H9 (cell line): ENCODE data around the gene SYNGR2. TPM values are rescaled to one million over a fixed set of nuclear protein-coding genes. Genes with fewer than 3 reads are reported as not detected.

Experiments
- DNase-seq: peaks from one replicate; pipeline ENCODE4 v3.0.0-alpha.2; 2017
- H2AFZ ChIP-seq: one replicate; pipeline ENCODE4 v1.6.1; 2013; ENCODE audit warnings: mild to moderate bottlenecking, low read length, control low read depth, moderate library complexity
- H2AK5ac ChIP-seq: 2 replicates; pipeline ENCODE4 v1.6.1; 2013; ENCODE audit warnings: low read length, control low read depth, mixed read lengths; ENCODE audit not compliant: insufficient read length
- H2BK120ac ChIP-seq: one replicate; pipeline ENCODE4 v1.6.1; 2013; ENCODE audit warnings: low read depth, mild to moderate bottlenecking, low read length, control low read depth, inconsistent platforms; ENCODE audit not compliant: poor library complexity, severe bottlenecking
- H2BK12ac ChIP-seq: 2 replicates; pipeline ENCODE4 v1.6.1; 2013; ENCODE audit warnings: low read length, control low read depth, mixed read lengths, low read depth; ENCODE audit not compliant: insufficient read length
- H2BK15ac ChIP-seq: 2 replicates; pipeline ENCODE4 v1.6.1; 2013; ENCODE audit warnings: low read depth, low read length, control low read depth
- H2BK20ac ChIP-seq: one replicate; pipeline ENCODE4 v1.6.1; 2013; ENCODE audit warnings: low read depth, mild to moderate bottlenecking, low read length, control low read depth, inconsistent platforms; ENCODE audit not compliant: poor library complexity, severe bottlenecking
- H2BK5ac ChIP-seq: 2 replicates; pipeline ENCODE4 v1.6.1; 2013; ENCODE audit warnings: low read length, control low read depth, mixed read lengths; ENCODE audit not compliant: insufficient read length
- H3K14ac ChIP-seq: 2 replicates; pipeline ENCODE4 v1.6.1; 2013; ENCODE audit warnings: low read length, control low read depth; ENCODE audit not compliant: insufficient read depth
- H3K18ac ChIP-seq: 2 replicates; pipeline ENCODE4 v1.6.1; 2013; ENCODE audit warnings: low read depth, mild to moderate bottlenecking, mixed read lengths, low read length, control low read depth; ENCODE audit not compliant: insufficient read length
- H3K23ac ChIP-seq: 2 replicates; pipeline ENCODE4 v1.6.1; 2013; ENCODE audit warnings: low read length, control low read depth, mixed read lengths, low read depth; ENCODE audit not compliant: insufficient read length
- H3K23me2 ChIP-seq: 2 replicates; pipeline ENCODE4 v1.6.1; 2013; ENCODE audit warnings: low read depth, mild to moderate bottlenecking, mixed read lengths, low read length, control low read depth; ENCODE audit not compliant: insufficient read length, poor library complexity, severe bottlenecking
- H3K27ac ChIP-seq: 2 replicates; pipeline ENCODE4 v1.5.1; 2013; ENCODE audit warnings: low read length, control low read depth, mixed read lengths, low read depth; ENCODE audit not compliant: insufficient read length
- H3K27me3 ChIP-seq: 2 replicates; pipeline ENCODE4 v1.6.1; 2013; ENCODE audit warnings: low read length, control low read depth, inconsistent platforms; ENCODE audit not compliant: insufficient read depth
- H3K4ac ChIP-seq: 2 replicates; pipeline ENCODE4 v1.6.1; 2013; ENCODE audit warnings: low read depth, mild to moderate bottlenecking, control low read depth, inconsistent platforms, low read length, moderate library complexity
- H3K4me1 ChIP-seq: 2 replicates; pipeline ENCODE4 v1.6.1; 2013; ENCODE audit warnings: low read length, control low read depth, inconsistent platforms; ENCODE audit not compliant: insufficient read depth
- H3K4me2 ChIP-seq: 2 replicates; pipeline ENCODE4 v1.6.1; 2013; ENCODE audit warnings: low read length, control low read depth, mixed read lengths; ENCODE audit not compliant: insufficient read length, insufficient read depth
- H3K56ac ChIP-seq: 2 replicates; pipeline ENCODE4 v1.6.1; 2013; ENCODE audit warnings: low read depth, mild to moderate bottlenecking, mixed read lengths, low read length, control low read depth; ENCODE audit not compliant: insufficient read length
- H3K79me1 ChIP-seq: 2 replicates; pipeline ENCODE4 v1.6.1; 2013; ENCODE audit warnings: low read depth, mild to moderate bottlenecking, moderate library complexity, low read length, control low read depth, inconsistent platforms; ENCODE audit not compliant: insufficient read depth, poor library complexity, severe bottlenecking
- H3K79me2 ChIP-seq: 2 replicates; pipeline ENCODE4 v1.6.1; 2013; ENCODE audit warnings: low read length, control low read depth, inconsistent platforms; ENCODE audit not compliant: insufficient read depth
- H3K9ac ChIP-seq: 2 replicates; pipeline ENCODE4 v1.6.1; 2013; ENCODE audit warnings: low read length, control low read depth, mixed read lengths; ENCODE audit not compliant: insufficient read length; ENCODE audit errors: extremely low read depth
- H3K9me3 ChIP-seq: one replicate; pipeline ENCODE4 v1.6.1; 2013; ENCODE audit warnings: low read depth, low read length, inconsistent platforms; ENCODE audit not compliant: control insufficient read depth
- H3T11ph ChIP-seq: one replicate; pipeline ENCODE4 v1.6.1; 2013; ENCODE audit warnings: mild to moderate bottlenecking, low read length, control low read depth, inconsistent platforms
- H4K20me1 ChIP-seq: one replicate; pipeline ENCODE4 v1.6.1; 2013; ENCODE audit not compliant: control insufficient read depth, insufficient read length, insufficient read depth
- H4K5ac ChIP-seq: 2 replicates; pipeline ENCODE4 v1.6.1; 2013; ENCODE audit warnings: low read depth, mild to moderate bottlenecking, mixed read lengths, low read length, control low read depth; ENCODE audit not compliant: insufficient read length
- H4K8ac ChIP-seq: replicated peaks from 2 replicates; pipeline ENCODE4 v1.6.1; 2013; ENCODE audit warnings: low read length, control low read depth, mixed read lengths, low read depth; ENCODE audit not compliant: insufficient read length
- H4K91ac ChIP-seq: 2 replicates; pipeline ENCODE4 v1.6.1; 2013; ENCODE audit warnings: low read depth, mild to moderate bottlenecking, moderate library complexity, mixed read lengths, low read length, control low read depth; ENCODE audit not compliant: insufficient read length
- H3K27ac Mint-ChIP-seq, 3 experiments: 2 replicates in 2 of 3; 3 replicates in 1 of 3; pipeline ENCODE4 v1.8.0; 2020 to 2021; ENCODE audit warnings: mixed read lengths in 3 of 3, mild to moderate bottlenecking in 1 of 3, moderate library complexity in 1 of 3
- H3K27me3 Mint-ChIP-seq: 2 replicates; pipeline ENCODE4 v1.8.0; 2021; ENCODE audit warnings: low read depth, mild to moderate bottlenecking, moderate library complexity, mixed read lengths
- H3K36me3 Mint-ChIP-seq, 3 experiments: 2 replicates in 2 of 3; 3 replicates in 1 of 3; pipeline ENCODE4 v1.8.0; 2020 to 2021; ENCODE audit warnings: low read depth in 3 of 3, mixed read lengths in 3 of 3; ENCODE audit not compliant: insufficient read depth in 1 of 3
- H3K4me1 Mint-ChIP-seq, 2 experiments: 2 replicates each; pipeline ENCODE4 v1.8.0; 2020; ENCODE audit warnings: mixed read lengths in 2 of 2
- H3K4me3 Mint-ChIP-seq, 2 experiments: 2 replicates in 1 of 2; 3 replicates in 1 of 2; pipeline ENCODE4 v1.8.0; 2020 to 2021; ENCODE audit warnings: mild to moderate bottlenecking in 2 of 2, mixed read lengths in 2 of 2, moderate library complexity in 1 of 2
- H3K9me3 Mint-ChIP-seq, 2 experiments: 2 replicates in 1 of 2; 3 replicates in 1 of 2; pipeline ENCODE4 v1.8.0; 2020; ENCODE audit warnings: mild to moderate bottlenecking in 2 of 2, mixed read lengths in 2 of 2, moderate library complexity in 1 of 2
- WGBS: extraction: QIAGEN DNeasy Blood & Tissue Kit; methylation state at CpG from one replicate; pipeline ENCODE4 v1.1.7; 2013; ENCODE audit warnings: missing lambda C conversion rate, low lambda C conversion rate, mixed read lengths; ENCODE audit not compliant: insufficient read length; ENCODE audit errors: extremely low coverage; 5-methylcytosine and 5-hydroxymethylcytosine counted together
- total RNA-seq: library from RNA; stranded (reverse); gene quantifications from 2 replicates; pipeline ENCODE4 v1.2.1, GENCODE V29; 2021
- TF ChIP-seq, protein P1 (sequence below): fragments of 200-600 bp; sonication (generic); conservative IDR thresholded peaks from 3 replicates; pipeline ENCODE4 v1.8.0; 2021; ENCODE audit warnings: antibody characterized with exemption, mild to moderate bottlenecking

Gene SYNGR2
- total RNA-seq, 1 experiment from 2014 or later: 41.0 TPM

DNA sequence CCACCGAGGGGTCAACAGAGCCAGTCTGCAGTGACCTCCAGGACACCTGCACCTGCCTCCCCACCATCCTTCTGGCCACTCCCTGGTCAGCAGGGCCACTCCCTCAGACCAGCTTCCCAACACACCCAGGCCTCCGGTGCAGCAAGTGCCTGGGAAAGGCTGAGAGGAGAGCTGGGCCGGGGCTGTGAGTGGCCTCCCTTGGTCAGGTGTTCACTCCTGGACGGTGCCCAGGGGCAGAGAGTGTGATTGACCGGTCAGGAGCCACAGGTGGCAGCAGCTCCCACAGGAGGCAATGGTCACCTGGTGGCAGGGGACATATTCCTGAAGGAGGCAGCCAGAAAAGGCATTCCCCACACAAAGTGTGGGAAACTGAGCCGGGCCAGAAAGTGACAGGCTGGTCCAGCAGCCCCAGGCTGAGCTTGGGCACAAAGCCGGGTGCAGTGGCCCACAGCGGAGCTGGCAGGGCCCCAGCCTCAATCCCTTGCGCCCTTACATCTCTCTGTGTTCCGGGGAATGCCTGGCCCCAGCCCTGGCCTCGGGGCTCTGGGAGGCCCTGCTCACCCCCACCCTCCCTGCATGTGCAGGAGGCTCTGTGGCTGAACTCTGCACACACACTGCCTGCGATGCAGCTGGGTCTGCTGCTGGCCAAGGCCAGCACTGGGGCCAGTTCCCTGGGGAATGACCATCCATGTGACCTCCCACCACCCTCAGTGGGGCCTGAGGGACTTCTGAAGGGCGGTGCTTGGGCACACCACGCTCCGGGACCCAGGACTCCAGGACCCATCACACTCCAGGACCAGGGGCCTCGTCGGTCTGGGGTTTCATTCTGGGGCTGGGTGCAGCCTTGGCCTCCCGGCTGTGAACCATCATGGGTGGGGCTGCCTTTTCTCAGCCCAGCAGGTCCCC, 23.4 kb upstream of the SYNGR2 start:
- no peak overlapping the region for H2AFZ ChIP-seq
- no peaks in the 10 kb centered on the region for H3K4me1 ChIP-seq
- no peak overlapping the region for H3T11ph ChIP-seq
- H2AK5ac ChIP-seq: no peak overlapping the region
- H3K27ac ChIP-seq: no peak overlapping the region
- H4K20me1 ChIP-seq: no peaks in the 10 kb centered on the region
- no peaks in the 10 kb centered on the region for H3K36me3 Mint-ChIP-seq
- H3K14ac ChIP-seq: no peak overlapping the region; the same call in 1 of the 2 replicates
- H3K79me1 ChIP-seq: no peaks in the 10 kb centered on the region
- peaks cover 2% of the 10 kb centered on the region; the same call in 1 of the 2 replicates for H3K27me3 Mint-ChIP-seq
- no peak overlapping the region for H3K23ac ChIP-seq
- TF ChIP-seq, protein P1, sequence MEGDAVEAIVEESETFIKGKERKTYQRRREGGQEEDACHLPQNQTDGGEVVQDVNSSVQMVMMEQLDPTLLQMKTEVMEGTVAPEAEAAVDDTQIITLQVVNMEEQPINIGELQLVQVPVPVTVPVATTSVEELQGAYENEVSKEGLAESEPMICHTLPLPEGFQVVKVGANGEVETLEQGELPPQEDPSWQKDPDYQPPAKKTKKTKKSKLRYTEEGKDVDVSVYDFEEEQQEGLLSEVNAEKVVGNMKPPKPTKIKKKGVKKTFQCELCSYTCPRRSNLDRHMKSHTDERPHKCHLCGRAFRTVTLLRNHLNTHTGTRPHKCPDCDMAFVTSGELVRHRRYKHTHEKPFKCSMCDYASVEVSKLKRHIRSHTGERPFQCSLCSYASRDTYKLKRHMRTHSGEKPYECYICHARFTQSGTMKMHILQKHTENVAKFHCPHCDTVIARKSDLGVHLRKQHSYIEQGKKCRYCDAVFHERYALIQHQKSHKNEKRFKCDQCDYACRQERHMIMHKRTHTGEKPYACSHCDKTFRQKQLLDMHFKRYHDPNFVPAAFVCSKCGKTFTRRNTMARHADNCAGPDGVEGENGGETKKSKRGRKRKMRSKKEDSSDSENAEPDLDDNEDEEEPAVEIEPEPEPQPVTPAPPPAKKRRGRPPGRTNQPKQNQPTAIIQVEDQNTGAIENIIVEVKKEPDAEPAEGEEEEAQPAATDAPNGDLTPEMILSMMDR: no peak
- H3K9me3 Mint-ChIP-seq: no peaks in the 10 kb centered on the region
- no peak overlapping the region for H2BK120ac ChIP-seq
- H3K4me2 ChIP-seq: no peak overlapping the region
- no peak overlapping the region for H3K4ac ChIP-seq
- H4K91ac ChIP-seq: no peak overlapping the region
- no peak overlapping the region for H3K56ac ChIP-seq
- no peak for DNase-seq
- H3K79me2 ChIP-seq: no peaks in the 10 kb centered on the region
- H3K4me3 Mint-ChIP-seq: no peak overlapping the region
- no peak overlapping the region for H2BK5ac ChIP-seq
- H3K4me1 Mint-ChIP-seq: peaks cover 3 to 9% of the 10 kb centered on the region in 2 experiments; a peak in 2 of 4 replicates
- no peak overlapping the region for H2BK12ac ChIP-seq
- H3K9me3 ChIP-seq: no peaks in the 10 kb centered on the region
- H4K5ac ChIP-seq: no peak overlapping the region
- no CpG with 5 or more reads among the region's 18 CpGs for WGBS
- no peak overlapping the region for H3K18ac ChIP-seq
- H4K8ac ChIP-seq: no peak overlapping the region
- no peak overlapping the region for H3K9ac ChIP-seq
- H2BK15ac ChIP-seq: no peak overlapping the region
- H3K23me2 ChIP-seq: no peaks in the 10 kb centered on the region
- no peak overlapping the region for H2BK20ac ChIP-seq
- no peak overlapping the region for H3K27ac Mint-ChIP-seq
- no peaks in the 10 kb centered on the region for H3K27me3 ChIP-seq
